NCI-H2227 (cell line): ENCODE results near the gene WDR44.

Source experiments
- DNase-seq: peaks from one replicate; lab custom pipeline; 2025; ENCODE audit not compliant: unreplicated experiment; lab: John Stamatoyannopoulos, UW

WDR44 gene

GRCh38 chrX:118355225-118355920 is 9.5 kb downstream of the WDR44 start:
- DNase-seq = no peak

GRCh38 chrX:118356154-118356701 is 10.3 kb downstream of the WDR44 start:
- DNase-seq = no peak

GRCh38 chrX:118360429-118361125 is 14.7 kb downstream of the WDR44 start:
- DNase-seq = no peak

- DNase-seq = no peak
Observed at GRCh38 chrX:118364261-118364660, 18.4 kb downstream of the WDR44 start.

GRCh38 chrX:118367338-118367737 is 21.4 kb downstream of the WDR44 start:
- no peak for DNase-seq

- no peak for DNase-seq
Observed at GRCh38 chrX:118368398-118368797, 22.5 kb downstream of the WDR44 start.

- no peak for DNase-seq
Observed at GRCh38 chrX:118370921-118371624, 25.2 kb downstream of the WDR44 start.

GRCh38 chrX:118373538-118373937 is 27.6 kb downstream of the WDR44 start:
- DNase-seq = no peak

GRCh38 chrX:118383120-118383519 is 37.2 kb downstream of the WDR44 start:
- DNase-seq = no peak

GRCh38 chrX:118392716-118393115 is 46.8 kb downstream of the WDR44 start:
- no peak for DNase-seq

- no peak for DNase-seq
Observed at GRCh38 chrX:118396113-118396512, 50.2 kb downstream of the WDR44 start.

GRCh38 chrX:118418811-118419251 is 72.9 kb downstream of the WDR44 start:
- DNase-seq = no peak

GRCh38 chrX:118420462-118420861 is 74.6 kb downstream of the WDR44 start:
- DNase-seq = no peak

GRCh38 chrX:118423558-118423957 is 77.7 kb downstream of the WDR44 start:
- no peak for DNase-seq

GRCh38 chrX:118432799-118433198 is 86.9 kb downstream of the WDR44 start:
- DNase-seq = no peak

- DNase-seq = no peak
Observed at GRCh38 chrX:118437283-118437682, 91.4 kb downstream of the WDR44 start.

GRCh38 chrX:118448273-118448783 is 102.4 kb downstream of the WDR44 start:
- no peak for DNase-seq

GRCh38 chrX:118455013-118455412 is 109.1 kb downstream of the WDR44 start:
- DNase-seq = no peak

GRCh38 chrX:118459494-118459893 is 113.6 kb downstream of the WDR44 start:
- DNase-seq = peak; percentile 68

- no peak for DNase-seq
Observed at GRCh38 chrX:118464501-118464900, 118.6 kb downstream of the WDR44 start.

GRCh38 chrX:118468122-118468521 is 122.2 kb downstream of the WDR44 start:
- no peak for DNase-seq
